ENCODE results near the gene ROBO1. TPM values are rescaled to one million over a fixed set of nuclear protein-coding genes. Genes with fewer than 3 reads are reported as not detected.

ROBO1 gene
- total RNA-seq, 1 donor from 2014 or later = 38.8 TPM

DNA sequence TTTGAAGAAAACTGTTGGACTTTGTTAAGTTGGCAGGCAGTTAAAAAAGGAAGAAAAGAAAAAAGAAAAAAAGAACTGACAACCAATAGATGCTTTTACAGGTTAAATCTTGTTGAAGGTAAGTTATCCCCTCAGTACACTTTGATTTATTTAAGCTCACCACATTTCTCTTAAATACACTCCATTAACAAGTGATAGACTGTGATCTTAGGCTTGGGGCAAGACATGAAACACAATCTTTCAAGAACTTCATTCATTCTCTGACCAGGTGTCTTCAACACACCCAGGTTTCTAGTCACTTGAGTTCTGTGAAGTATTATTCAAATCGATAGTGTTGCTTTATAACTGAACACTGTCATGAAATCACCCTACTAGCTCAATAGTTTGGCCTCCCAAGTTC, 751.9 kb downstream of the ROBO1 start:
- DNase-seq (ENCODE audit: low spot score) = no peak

DNA sequence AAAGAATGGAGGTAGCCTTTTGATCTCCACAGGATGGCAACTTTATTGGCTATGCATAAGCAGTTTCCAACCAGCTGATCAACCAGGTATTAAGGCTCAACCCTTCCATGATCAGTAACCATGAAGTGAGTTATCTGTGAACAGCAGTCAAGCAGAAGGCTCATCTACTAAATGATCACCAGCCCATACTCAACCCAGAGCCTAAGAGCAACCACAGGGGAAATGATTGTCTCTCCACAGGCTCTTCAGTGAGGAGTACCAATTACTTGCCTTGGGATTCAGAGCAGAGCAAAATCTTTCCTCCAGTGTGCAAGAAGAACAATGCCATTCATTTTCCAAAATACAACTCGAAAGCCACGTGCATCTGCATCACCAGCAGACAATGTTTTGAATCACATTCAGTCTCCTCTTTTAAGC, 754.8 kb downstream of the ROBO1 start:
- no peak for DNase-seq (ENCODE audit: low spot score)

GRCh38 chr3:79012530-79012913, 755.3 kb downstream of the ROBO1 start:
- no peak for DNase-seq (ENCODE audit: low spot score)

DNA sequence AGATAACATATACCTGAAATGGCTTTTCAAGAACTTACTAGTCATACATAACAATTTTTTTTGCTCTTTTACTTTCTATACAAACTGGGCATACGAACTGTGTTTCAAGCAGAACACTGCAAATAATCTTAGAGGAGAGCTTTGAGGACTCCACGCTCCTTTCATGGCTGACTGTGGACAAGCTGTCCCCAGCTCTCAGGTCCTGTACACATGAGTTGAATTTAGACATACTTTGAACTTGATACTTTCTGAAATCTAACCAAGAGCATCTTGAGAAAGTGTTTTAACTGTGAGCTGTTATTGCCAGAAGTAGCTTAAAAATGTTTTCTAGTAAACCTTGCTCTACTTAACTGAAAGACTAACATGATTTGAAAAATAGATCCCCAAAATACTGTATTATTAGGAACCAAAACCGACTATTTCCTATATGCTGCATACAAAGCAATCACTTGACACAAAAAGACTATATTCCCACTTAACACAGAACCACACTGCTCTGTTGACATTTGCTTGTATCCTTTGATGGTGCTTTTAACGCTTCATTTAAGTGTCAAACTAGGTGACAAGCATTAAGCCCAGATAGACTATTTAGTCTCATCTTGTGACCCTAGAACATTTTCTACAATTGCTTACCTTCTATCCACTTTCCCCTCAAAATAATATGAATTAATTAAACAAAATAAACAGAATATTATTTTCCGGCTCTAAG, 755.8 kb downstream of the ROBO1 start:
- DNase-seq (ENCODE audit: low spot score) = no peak

DNA sequence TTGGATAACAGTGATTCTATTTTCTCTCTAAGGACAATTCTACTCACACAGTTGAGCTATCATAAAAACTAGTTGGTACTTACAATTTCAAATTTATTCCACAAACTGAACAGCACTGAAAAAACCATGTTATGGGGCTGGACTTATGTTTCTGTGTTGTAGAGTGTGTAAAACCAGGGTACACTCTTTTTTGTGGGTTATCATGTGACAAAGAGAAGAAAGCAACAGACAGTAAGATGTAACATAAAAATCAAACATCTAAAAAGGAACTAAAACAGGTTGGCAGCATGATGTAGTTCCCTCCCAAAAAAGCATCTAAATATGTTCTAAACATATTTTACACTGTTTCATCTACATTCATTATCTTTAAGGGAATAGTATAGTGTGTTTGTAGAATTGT, 757.9 kb downstream of the ROBO1 start:
- no peak for DNase-seq (ENCODE audit: low spot score)

DNA sequence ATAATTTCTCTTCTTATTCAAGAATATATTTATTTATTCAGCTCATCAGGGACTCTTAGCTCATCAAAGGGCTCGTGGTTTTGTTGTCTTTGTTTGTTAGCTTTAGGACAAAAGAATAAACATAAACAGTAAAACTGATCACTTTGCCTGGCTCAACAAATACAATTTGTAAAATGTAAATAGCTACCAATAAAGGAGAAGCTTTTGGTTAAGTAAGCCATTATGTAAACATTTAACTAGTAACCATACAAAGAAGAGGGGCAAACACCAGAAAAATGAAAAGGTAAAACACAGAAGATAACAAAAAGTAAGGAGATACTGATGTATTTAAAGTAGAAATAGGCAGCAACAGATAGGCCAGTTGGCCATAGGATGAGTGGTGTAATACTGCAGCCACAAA, 761.7 kb downstream of the ROBO1 start:
- no peak for DNase-seq (ENCODE audit: low spot score)

DNA sequence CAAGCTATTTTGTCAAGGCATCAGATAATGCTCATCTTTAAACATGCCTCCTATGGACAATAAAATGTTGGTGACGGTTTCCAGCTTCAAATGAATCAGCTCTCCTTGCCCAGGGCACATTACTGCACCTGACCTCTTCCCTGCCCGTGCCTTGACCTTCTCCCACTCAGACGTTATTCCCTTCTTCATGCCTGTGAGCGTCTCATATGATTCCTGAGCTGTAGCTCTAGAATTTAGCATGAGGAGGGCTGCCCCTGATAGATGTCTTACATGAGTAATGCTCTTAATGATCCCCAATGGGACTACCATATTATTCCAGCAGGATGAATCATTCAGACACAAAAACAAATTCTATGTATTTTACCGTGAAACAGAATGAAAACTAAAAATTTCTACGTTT, 762.7 kb downstream of the ROBO1 start:
- DNase-seq (ENCODE audit: low spot score) = no peak

DNA sequence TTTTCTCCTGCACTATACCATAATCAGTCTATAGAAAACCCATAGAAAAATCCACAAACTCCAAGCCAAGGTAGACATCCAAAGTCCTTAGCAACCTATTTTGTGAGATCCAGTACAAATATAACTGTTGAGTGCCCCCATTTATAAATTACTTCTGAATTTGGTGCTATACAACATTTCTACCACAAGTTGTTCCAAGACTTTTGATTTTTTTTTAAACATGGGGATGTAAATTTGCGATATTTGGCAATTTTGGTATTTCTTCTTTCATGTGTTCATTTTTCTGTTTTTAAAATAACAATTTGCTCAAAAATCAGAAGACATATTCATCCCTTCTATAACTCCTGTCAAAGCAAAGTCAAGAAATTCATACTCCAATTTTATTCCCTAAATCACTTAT, 763.8 kb downstream of the ROBO1 start:
- DNase-seq (ENCODE audit: low spot score) = no peak

DNA sequence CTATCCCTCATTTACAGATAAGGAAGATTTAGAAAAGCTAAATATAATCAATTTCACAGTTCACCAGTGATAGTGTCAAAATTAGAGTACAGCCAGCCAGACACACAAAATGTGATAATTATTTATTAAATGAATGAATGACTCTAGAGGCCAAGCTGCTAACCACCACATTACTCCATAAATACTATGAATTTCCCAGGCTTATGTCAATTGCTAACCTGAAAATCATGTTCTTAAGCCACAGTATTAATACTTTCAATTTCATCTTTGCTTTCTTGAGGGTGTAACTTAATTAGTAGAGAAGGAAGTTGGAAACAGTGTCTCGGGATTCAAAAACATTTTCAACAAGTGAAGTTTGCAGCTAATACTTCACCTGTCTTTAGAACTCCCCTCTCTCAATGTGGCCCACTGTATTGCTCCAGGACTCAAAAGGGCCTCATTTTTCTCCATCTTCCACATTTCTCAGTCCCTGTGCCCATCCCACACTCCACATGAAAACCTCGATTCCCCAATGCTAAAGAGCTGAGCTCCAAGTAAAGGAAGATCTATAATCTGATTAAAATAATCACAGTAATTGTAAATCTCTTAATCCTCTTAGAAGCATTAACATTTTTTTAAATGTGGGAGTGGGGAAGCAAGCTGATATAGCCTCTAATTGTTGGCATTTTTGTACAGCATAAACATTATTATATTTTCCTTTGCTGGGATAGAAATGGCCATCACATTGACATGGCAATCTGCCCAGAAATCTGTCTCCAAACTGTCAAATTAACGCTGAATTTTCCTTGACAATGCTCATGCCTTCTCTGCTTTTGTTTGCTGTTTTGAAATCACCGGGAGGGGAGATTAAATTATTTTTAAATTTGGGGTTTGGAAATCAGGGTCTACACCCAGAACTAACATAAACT, 765.1 kb downstream of the ROBO1 start:
- no peak for DNase-seq (ENCODE audit: low spot score)

DNA sequence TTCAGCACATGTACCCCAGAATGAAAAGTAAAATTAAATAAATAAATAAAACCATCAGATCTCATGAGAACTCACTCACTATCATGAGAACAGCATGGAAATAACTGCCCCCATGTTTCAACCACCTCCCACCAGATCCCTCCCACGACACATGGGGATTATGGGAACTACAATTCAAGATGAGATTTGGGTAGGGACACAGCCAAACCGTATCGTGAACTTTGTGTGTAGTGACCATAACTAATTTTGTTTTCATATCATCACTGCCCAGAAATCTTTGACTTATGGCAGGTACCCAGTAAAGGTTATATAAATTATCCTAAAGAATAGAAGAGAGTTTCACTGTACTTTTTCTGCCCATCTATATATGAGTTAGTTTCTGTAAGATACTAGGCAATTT, 766.5 kb downstream of the ROBO1 start:
- no peak for DNase-seq (ENCODE audit: low spot score)

DNA sequence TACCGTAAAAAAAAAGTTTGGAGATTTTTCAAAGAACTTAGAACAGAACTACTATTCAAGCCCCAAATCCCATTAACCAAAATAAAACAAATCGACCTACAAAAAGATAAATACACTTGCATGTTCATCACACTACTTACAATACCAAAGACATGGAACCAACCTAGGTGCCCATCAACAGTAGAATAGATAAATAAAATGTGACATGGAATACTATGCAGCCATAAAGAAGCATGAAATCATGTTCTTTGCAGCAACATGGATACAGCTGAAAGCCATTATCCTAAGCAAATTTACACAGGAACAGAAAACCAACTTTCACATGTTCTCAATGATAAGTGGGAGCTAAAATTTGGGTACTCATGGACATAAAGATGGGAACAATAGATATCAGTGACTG, 768.7 kb downstream of the ROBO1 start:
- no peak for DNase-seq (ENCODE audit: low spot score)

- DNase-seq (ENCODE audit: low spot score) = no peak
Observed at GRCh38 chr3:78995087-78995486, 772.7 kb downstream of the ROBO1 start.

DNA sequence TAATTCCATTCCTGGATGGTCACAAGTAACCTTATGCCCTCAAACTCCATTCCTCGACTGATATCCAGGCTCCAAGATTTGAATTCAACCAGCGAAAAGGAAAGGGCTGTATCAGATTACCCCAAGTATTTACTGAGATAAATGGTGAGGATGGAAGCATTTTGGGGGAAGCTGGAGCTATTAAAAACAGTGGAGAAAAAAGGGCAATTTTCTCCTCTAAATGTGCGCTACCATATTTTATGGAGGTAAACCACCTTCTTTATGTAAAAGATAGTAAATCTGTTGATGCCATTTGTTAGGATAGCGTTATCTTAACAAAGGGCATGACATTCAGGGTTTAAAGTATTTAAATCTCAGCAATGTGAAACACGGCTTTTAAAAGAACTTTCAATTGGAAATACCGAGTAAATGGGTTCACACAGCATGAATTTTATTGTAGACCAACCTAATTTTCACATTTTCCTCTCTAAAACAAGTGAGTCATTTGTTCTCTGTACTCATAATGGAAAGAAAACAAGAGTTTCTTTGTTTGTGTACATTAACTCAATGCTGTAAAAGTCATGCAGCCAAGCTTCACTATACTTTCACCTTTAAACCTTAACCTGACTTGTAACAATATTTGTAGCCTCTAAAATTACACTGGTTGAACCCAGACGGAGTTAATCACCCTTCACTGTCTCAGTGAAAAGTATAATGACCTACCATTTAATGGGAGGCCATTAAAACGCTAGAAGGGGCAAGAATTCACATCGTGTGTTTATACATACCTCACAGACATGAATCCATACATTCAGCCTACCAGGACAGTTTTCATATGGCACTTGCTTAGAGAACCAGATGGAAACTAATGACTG, 773.4 kb downstream of the ROBO1 start:
- no peak for DNase-seq (ENCODE audit: low spot score)

GRCh38 chr3:78993375-78993774, 774.4 kb downstream of the ROBO1 start:
- no peak for DNase-seq (ENCODE audit: low spot score)

GRCh38 chr3:78992830-78993229, 775.0 kb downstream of the ROBO1 start:
- DNase-seq (ENCODE audit: low spot score) = no peak

DNA sequence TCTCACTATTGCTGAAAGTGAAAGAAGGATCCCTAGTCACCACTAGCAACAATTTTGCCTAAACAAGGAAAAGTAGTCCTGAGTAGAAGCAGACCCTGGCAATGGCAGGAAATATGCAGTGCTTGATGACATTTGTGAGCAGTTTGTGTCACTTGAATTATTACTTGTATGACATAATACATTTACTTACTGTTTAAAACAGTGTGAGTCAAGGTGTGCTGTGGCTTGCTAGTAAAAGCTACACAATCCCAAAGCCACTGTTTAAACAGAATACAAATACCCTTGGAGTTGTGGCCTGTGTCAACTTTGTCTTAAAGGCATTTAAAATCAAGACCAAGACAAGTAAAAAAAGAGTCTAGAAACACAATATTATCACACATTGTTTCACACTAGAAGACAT, 775.4 kb downstream of the ROBO1 start:
- DNase-seq (ENCODE audit: low spot score) = no peak

- DNase-seq (ENCODE audit: low spot score) = no peak
Observed at GRCh38 chr3:78991656-78992055, 776.1 kb downstream of the ROBO1 start.

GRCh38 chr3:78990156-78990555, 777.6 kb downstream of the ROBO1 start:
- no peak for DNase-seq (ENCODE audit: low spot score)

DNA sequence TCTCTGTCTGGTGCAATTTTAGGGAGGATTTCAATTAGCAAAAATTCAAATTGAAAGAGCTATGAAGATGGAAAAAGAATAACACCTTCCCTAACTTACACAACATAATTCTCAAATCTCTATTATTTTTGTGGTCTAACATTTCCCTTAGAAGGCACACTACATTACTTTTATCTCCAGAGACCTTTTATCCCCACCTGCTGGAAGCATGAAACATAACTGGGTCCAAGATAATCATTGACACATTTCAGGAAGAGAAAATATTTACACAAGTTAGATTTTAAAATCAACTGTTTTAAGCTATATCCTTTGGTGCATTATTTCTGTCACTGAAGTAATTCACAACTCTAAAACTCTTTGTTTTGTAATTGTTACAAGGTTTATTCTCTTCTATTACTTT, 779.5 kb downstream of the ROBO1 start:
- no peak for DNase-seq (ENCODE audit: low spot score)

GRCh38 chr3:78986416-78987101, 781.2 kb downstream of the ROBO1 start:
- DNase-seq (ENCODE audit: low spot score) = no peak

DNA sequence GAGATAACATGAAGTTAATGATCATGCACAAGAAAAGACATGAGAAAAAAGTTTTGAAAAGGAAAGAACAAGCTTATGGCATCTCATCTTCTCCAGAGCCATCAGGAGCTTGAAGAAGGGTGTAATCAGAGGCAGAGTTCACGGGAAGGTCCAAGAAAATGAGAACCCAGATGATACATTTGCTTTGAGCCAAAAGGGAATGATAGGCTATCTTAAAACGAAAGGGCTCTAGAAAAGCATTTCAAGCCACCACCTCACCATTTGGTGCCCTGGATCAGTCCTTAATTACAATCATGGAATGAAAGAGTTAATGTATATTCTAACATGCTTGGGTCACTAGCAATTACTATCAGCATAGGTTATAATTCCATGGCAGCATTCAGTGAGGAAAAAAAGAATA, 781.8 kb downstream of the ROBO1 start:
- no peak for DNase-seq (ENCODE audit: low spot score)

DNA sequence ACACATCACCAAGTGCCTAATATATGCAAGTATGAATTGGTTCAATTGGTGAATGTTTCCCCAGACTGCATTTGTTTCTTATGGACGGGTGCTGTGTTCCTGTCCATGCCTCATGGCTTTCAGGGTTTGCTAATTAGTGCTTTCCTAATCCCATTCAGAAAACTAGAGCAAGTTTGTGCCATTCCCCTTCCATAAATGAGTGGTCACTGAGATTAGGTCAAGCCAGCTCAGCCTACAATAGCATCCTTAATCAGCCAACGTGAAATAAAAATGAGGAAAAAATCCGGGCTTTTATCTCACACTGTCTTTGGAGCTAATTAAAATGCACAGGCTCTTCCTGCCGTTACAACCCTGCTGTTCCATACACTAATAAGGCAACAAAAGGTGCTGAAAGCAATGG, 788.8 kb downstream of the ROBO1 start:
- no peak for DNase-seq (ENCODE audit: low spot score)
